ENCODE measurements around the gene METTL21C. TPM values are rescaled to one million over a fixed set of nuclear protein-coding genes. Genes with fewer than 3 reads are reported as not detected.
A peak's percentile ranks its signal among the peaks of the same experiment; 100 is the strongest.

Gene METTL21C
- total and polyA plus RNA-seq, 7 experiments from 2014 or later = not detected

- intact Hi-C loops (cut with micrococcal nuclease) = loop anchor here (5.0 kb wide), 3 partner anchors 85 to 165 kb away; partner anchors contain the start of genes ERCC5 (in 2 of the 2) and TPP2 (in 1 of the 2)
- H3K4me3 ChIP-seq (ENCODE audit: low read length) = no peak overlapping the region
- H3K36me3 ChIP-seq (ENCODE audit: control insufficient read depth in 2 of 3, insufficient read depth in 3 of 3, low read length in 3 of 3) = peaks cover 0 to 15% (median 0%) of the 10 kb centered on the region in 3 experiments
- H3K27me3 ChIP-seq (ENCODE audit: control insufficient read depth in 2 of 2, insufficient read depth in 2 of 2, low read length in 2 of 2) = no peaks in the 10 kb centered on the region
- Mint-ChIP-seq H3K4me3 (no peak overlapping the region), H3K27ac (peak overlapping the region in 4 of 9 donors; percentile 3 to 76 (median 46)), H3K36me3 (peaks cover 2 to 24% (median 13%) of the 10 kb centered on the region in 5 donors), H3K4me1 (peaks cover 18 to 48% (median 37%) of the 10 kb centered on the region in 7 donors), H3K9me3 (no peaks in the 10 kb centered on the region), H3K27me3 (no peaks in the 10 kb centered on the region)
- H3K27ac ChIP-seq (ENCODE audit: low read depth, low read length) = no peak overlapping the region
- ChIA-PET CTCF (interaction anchor here (0.7 kb wide), 1 partner anchor 11 kb away, joined by 3 read pairs; no protein-coding TSS in a partner anchor), POLR2A (interaction anchor here (1.1 kb wide), 1 partner anchor 87 kb away, joined by 3 read pairs; no protein-coding TSS in a partner anchor)
- DNase-seq (no peak), ATAC-seq (no peak)
- peaks cover 0 to 10% of the 10 kb centered on the region in 2 donors for H3K4me1 ChIP-seq (ENCODE audit: control insufficient read depth in 2 of 2, insufficient read depth in 2 of 2, low read length in 2 of 2)
- no peaks in the 10 kb centered on the region for H3K9me3 ChIP-seq (ENCODE audit: control insufficient read depth in 2 of 3, low read length in 3 of 3)
Observed at GRCh38 chr13:102682727-102683126, 12.1 kb downstream of the METTL21C start.

- POLR2A ChIA-PET = interaction anchor here (0.7 kb wide), 1 partner anchor 93 kb away, joined by 4 read pairs; no protein-coding TSS in a partner anchor
- Histone ChIP-seq H3K4me3 (ENCODE audit: low read length) (no peak overlapping the region), H3K27ac (ENCODE audit: low read depth, low read length) (no peak overlapping the region), H3K27me3 (ENCODE audit: control insufficient read depth in 2 of 2, insufficient read depth in 2 of 2, low read length in 2 of 2) (no peaks in the 10 kb centered on the region), H3K9me3 (ENCODE audit: control insufficient read depth in 2 of 3, low read length in 3 of 3) (no peaks in the 10 kb centered on the region), H3K36me3 (ENCODE audit: control insufficient read depth in 2 of 3, insufficient read depth in 3 of 3, low read length in 3 of 3) (peaks cover 0 to 20% (median 0%) of the 10 kb centered on the region in 3 experiments), H3K4me1 (ENCODE audit: control insufficient read depth in 2 of 2, insufficient read depth in 2 of 2, low read length in 2 of 2) (peaks cover 0 to 10% of the 10 kb centered on the region in 2 donors)
- Mint-ChIP-seq H3K4me3 (no peak overlapping the region), H3K9me3 (no peaks in the 10 kb centered on the region), H3K27me3 (no peaks in the 10 kb centered on the region), H3K36me3 (peaks cover 7 to 28% (median 17%) of the 10 kb centered on the region in 5 donors), H3K27ac (peak overlapping the region in 3 of 9 donors; percentile 3 to 48 (median 16)), H3K4me1 (peaks cover 18 to 43% (median 32%) of the 10 kb centered on the region in 7 donors)
- intact Hi-C loops (cut with micrococcal nuclease) = loop anchor here (5.0 kb wide), 3 partner anchors 85 to 165 kb away; partner anchors contain the start of genes ERCC5 (in 2 of the 2) and TPP2 (in 1 of the 2)
- DNase-seq (no peak), ATAC-seq (no peak)
- CTCF ChIA-PET = no interaction called here
Observed at GRCh38 chr13:102682211-102682610, 12.6 kb downstream of the METTL21C start.

- H3K36me3 Mint-ChIP-seq = peaks cover 9 to 32% (median 21%) of the 10 kb centered on the region in 5 donors
- ChIA-PET POLR2A (interaction anchor here (0.6 to 1.0 kb wide), 4 partner anchors 20 to 92 kb away, joined by 3 to 4 read pairs (median 3); no protein-coding TSS in a partner anchor), CTCF (no interaction called here)
- peak; percentile 74 for ATAC-seq
- peaks cover 0 to 31% (median 0%) of the 10 kb centered on the region in 3 experiments for H3K36me3 ChIP-seq (ENCODE audit: control insufficient read depth in 2 of 3, insufficient read depth in 3 of 3, low read length in 3 of 3)
- H3K27ac Mint-ChIP-seq = peak overlapping the region; percentile 14 to 81 (median 58)
- H3K4me3 ChIP-seq (ENCODE audit: low read length) = no peak overlapping the region
- peak in 5 of 9 donors; percentile 2 to 37 (median 34) for DNase-seq
- peak overlapping the region in 2 of 10 donors; percentile 5 to 57 for H3K4me3 Mint-ChIP-seq
- H3K27me3 Mint-ChIP-seq = no peaks in the 10 kb centered on the region
- H3K27ac ChIP-seq (ENCODE audit: low read depth, low read length) = no peak overlapping the region
- intact Hi-C loops (cut with micrococcal nuclease) = loop anchor here (2.0 to 5.0 kb wide), 5 partner anchors 84 to 166 kb away; partner anchors contain the start of genes ERCC5 (in 2 of the 2), TEX30 (in 1 of the 2) and TPP2 (in 1 of the 2)
- no peaks in the 10 kb centered on the region for H3K9me3 Mint-ChIP-seq
- H3K9me3 ChIP-seq (ENCODE audit: control insufficient read depth in 2 of 3, low read length in 3 of 3) = no peaks in the 10 kb centered on the region
- no peaks in the 10 kb centered on the region for H3K27me3 ChIP-seq (ENCODE audit: control insufficient read depth in 2 of 2, insufficient read depth in 2 of 2, low read length in 2 of 2)
- H3K4me1 ChIP-seq (ENCODE audit: control insufficient read depth in 2 of 2, insufficient read depth in 2 of 2, low read length in 2 of 2) = peaks cover 0 to under 1% of the 10 kb centered on the region in 2 donors
- peaks cover 14 to 33% (median 21%) of the 10 kb centered on the region in 7 donors for H3K4me1 Mint-ChIP-seq
Observed at GRCh38 chr13:102680842-102681740, 13.8 kb downstream of the METTL21C start.

GRCh38 chr13:102680133-102680717, 14.6 kb downstream of the METTL21C start:
- Mint-ChIP-seq H3K4me3 (no peak overlapping the region), H3K36me3 (peaks cover 9 to 34% (median 26%) of the 10 kb centered on the region in 5 donors), H3K9me3 (no peaks in the 10 kb centered on the region), H3K27ac (peak overlapping the region; percentile 33 to 68 (median 59)), H3K4me1 (peaks cover 14 to 30% (median 18%) of the 10 kb centered on the region in 7 donors), H3K27me3 (no peaks in the 10 kb centered on the region)
- ChIA-PET CTCF (interaction anchor here (1.1 kb wide), 1 partner anchor 26 kb away, joined by 3 read pairs; no protein-coding TSS in a partner anchor), POLR2A (interaction anchor here (1.0 kb wide), 1 partner anchor 19 kb away, joined by 3 read pairs; no protein-coding TSS in a partner anchor)
- Histone ChIP-seq H3K4me1 (ENCODE audit: control insufficient read depth in 2 of 2, insufficient read depth in 2 of 2, low read length in 2 of 2) (no peaks in the 10 kb centered on the region), H3K27ac (ENCODE audit: low read depth, low read length) (no peak overlapping the region), H3K36me3 (ENCODE audit: control insufficient read depth in 2 of 3, insufficient read depth in 3 of 3, low read length in 3 of 3) (peaks cover 0 to 38% (median 0%) of the 10 kb centered on the region in 3 experiments), H3K27me3 (ENCODE audit: control insufficient read depth in 2 of 2, insufficient read depth in 2 of 2, low read length in 2 of 2) (no peaks in the 10 kb centered on the region), H3K4me3 (ENCODE audit: low read length) (no peak overlapping the region), H3K9me3 (ENCODE audit: control insufficient read depth in 2 of 3, low read length in 3 of 3) (no peaks in the 10 kb centered on the region)
- no peak for ATAC-seq
- intact Hi-C loops (cut with micrococcal nuclease) = loop anchor here (2.0 to 5.0 kb wide), 5 partner anchors 83 to 167 kb away; partner anchors contain the start of genes ERCC5 (in 2 of the 2), TEX30 (in 1 of the 2) and TPP2 (in 1 of the 2)
- DNase-seq = no peak

- Histone ChIP-seq H3K9me3 (ENCODE audit: control insufficient read depth in 2 of 3, low read length in 3 of 3) (no peaks in the 10 kb centered on the region), H3K4me1 (ENCODE audit: control insufficient read depth in 2 of 2, insufficient read depth in 2 of 2, low read length in 2 of 2) (no peaks in the 10 kb centered on the region), H3K27me3 (ENCODE audit: control insufficient read depth in 2 of 2, insufficient read depth in 2 of 2, low read length in 2 of 2) (no peaks in the 10 kb centered on the region), H3K4me3 (ENCODE audit: low read length) (no peak overlapping the region), H3K27ac (ENCODE audit: low read depth, low read length) (no peak overlapping the region), H3K36me3 (ENCODE audit: control insufficient read depth in 2 of 3, insufficient read depth in 3 of 3, low read length in 3 of 3) (peaks cover 1 to 43% (median 4%) of the 10 kb centered on the region in 3 experiments)
- H3K9me3 Mint-ChIP-seq = no peaks in the 10 kb centered on the region
- no peaks in the 10 kb centered on the region for H3K27me3 Mint-ChIP-seq
- POLR2A ChIA-PET = interaction anchor here (1.6 kb wide), 1 partner anchor 88 kb away, joined by 5 read pairs; no protein-coding TSS in a partner anchor
- peaks cover 9 to 37% (median 26%) of the 10 kb centered on the region in 5 donors for H3K36me3 Mint-ChIP-seq
- CTCF ChIA-PET = interaction anchor here (1.1 kb wide), 1 partner anchor 26 kb away, joined by 3 read pairs; no protein-coding TSS in a partner anchor
- no peak for DNase-seq
- no peak for ATAC-seq
- no peak overlapping the region for H3K4me3 Mint-ChIP-seq
- peak overlapping the region in 6 of 9 donors; percentile 16 to 68 (median 52) for H3K27ac Mint-ChIP-seq
- peaks cover 14 to 29% (median 18%) of the 10 kb centered on the region in 7 donors for H3K4me1 Mint-ChIP-seq
- intact Hi-C loops (cut with micrococcal nuclease) = loop anchor here (2.0 to 5.0 kb wide), 5 partner anchors 82 to 168 kb away; partner anchors contain the start of genes ERCC5 (in 2 of the 2), TEX30 (in 1 of the 2) and TPP2 (in 1 of the 2)
Observed at GRCh38 chr13:102679449-102680132, 15.3 kb downstream of the METTL21C start.

Measured in naive thymus-derived CD4-positive, alpha-beta T cell (primary cell).